GM23338 (cell line): Measurements from ENCODE around the gene CPAMD8. TPM values are rescaled to one million over a fixed set of nuclear protein-coding genes. Genes with fewer than 3 reads are reported as not detected.

Experiments
- ATAC-seq: fragments of 200-7000 bp; cut with Tn5 transposase; 3 replicates; pipeline ENCODE4 v1.9.1; 2020
- DNase-seq: peaks from one replicate; pipeline ENCODE4 v3.0.0-alpha.2; 2015; ENCODE audit warnings: low spot score
- H2AFZ ChIP-seq: fragments of 200-600 bp; sonication (generic); 2 replicates; pipeline ENCODE4 v1.8.0; 2016; ENCODE audit warnings: antibody characterized with exemption, mild to moderate bottlenecking, moderate library complexity
- H3F3A ChIP-seq: fragments of 200-600 bp; sonication (generic); replicated peaks from 2 replicates; pipeline ENCODE4 v1.8.0; 2017; ENCODE audit warnings: antibody characterized with exemption, mixed run types, low read depth
- H3K27ac ChIP-seq: fragments of 200-600 bp; sonication (generic); 2 replicates; pipeline ENCODE4 v1.6.1; 2016; ENCODE audit warnings: low read depth
- H3K27me3 ChIP-seq: fragments of 200-600 bp; sonication (generic); 2 replicates; pipeline ENCODE4 v1.8.0; 2016; ENCODE audit warnings: mild to moderate bottlenecking, mixed run types, moderate library complexity; ENCODE audit not compliant: insufficient read depth
- H3K36me3 ChIP-seq: fragments of 200-600 bp; sonication (generic); 2 replicates; pipeline ENCODE4 v1.8.0; 2016; ENCODE audit warnings: mild to moderate bottlenecking; ENCODE audit not compliant: insufficient read depth
- H3K4me1 ChIP-seq: fragments of 200-600 bp; sonication (generic); 2 replicates; pipeline ENCODE4 v1.8.0; 2016; ENCODE audit warnings: mild to moderate bottlenecking, moderate library complexity; ENCODE audit not compliant: insufficient read depth
- H3K4me2 ChIP-seq: fragments of 200-600 bp; sonication (generic); 2 replicates; pipeline ENCODE4 v1.7.1; 2017; ENCODE audit warnings: mixed run types
- H3K4me3 ChIP-seq: fragments of 200-600 bp; sonication (generic); 2 replicates; pipeline ENCODE4 v1.6.1; 2016; ENCODE audit warnings: mixed run types
- H3K79me2 ChIP-seq: fragments of 200-600 bp; sonication (generic); replicated peaks from 2 replicates; pipeline ENCODE4 v1.8.0; 2017; ENCODE audit warnings: mild to moderate bottlenecking; ENCODE audit not compliant: insufficient read depth
- H3K9me2 ChIP-seq: fragments of 200-600 bp; sonication (generic); 2 replicates; pipeline ENCODE4 v1.8.0; 2017; ENCODE audit not compliant: insufficient read depth
- H4K20me1 ChIP-seq: fragments of 200-600 bp; sonication (generic); replicated peaks from 2 replicates; pipeline ENCODE4 v1.8.0; 2017; ENCODE audit warnings: mild to moderate bottlenecking; ENCODE audit not compliant: insufficient read depth
- H3K27ac Mint-ChIP-seq: 2 replicates; pipeline ENCODE4 v1.8.0; 2020; ENCODE audit warnings: inconsistent platforms, mild to moderate bottlenecking, moderate library complexity, mixed read lengths
- H3K27me3 Mint-ChIP-seq: 3 replicates; pipeline ENCODE4 v1.8.0; 2022; ENCODE audit warnings: low read depth, mild to moderate bottlenecking, moderate library complexity, mixed read lengths, inconsistent platforms; ENCODE audit not compliant: insufficient read depth, poor library complexity
- H3K36me3 Mint-ChIP-seq: 3 replicates; pipeline ENCODE4 v1.8.0; 2021; ENCODE audit warnings: low read depth, mild to moderate bottlenecking, inconsistent platforms, moderate library complexity, mixed read lengths
- H3K4me1 Mint-ChIP-seq: 3 replicates; pipeline ENCODE4 v1.8.0; 2020; ENCODE audit warnings: mild to moderate bottlenecking, inconsistent platforms, mixed read lengths
- H3K4me3 Mint-ChIP-seq: 3 replicates; pipeline ENCODE4 v1.8.0; 2021; ENCODE audit warnings: moderate library complexity, mild to moderate bottlenecking, inconsistent platforms, mixed read lengths
- H3K9me3 Mint-ChIP-seq: 3 replicates; pipeline ENCODE4 v1.8.0; 2020; ENCODE audit warnings: moderate library complexity, mild to moderate bottlenecking, inconsistent platforms, mixed read lengths
- CREB1 ChIP-seq: fragments of 250-450 bp; sonication (Bioruptor Pico); IDR thresholded peaks from 2 replicates; pipeline ENCODE4 v1.5.0; 2020; ENCODE audit warnings: low read depth, mild to moderate bottlenecking, moderate library complexity
- CTCF ChIP-seq, 2 experiments: fragments of 200-600 bp in 1 of 2; sonication (generic) in 1 of 2; conservative IDR thresholded peaks; 2 replicates each; pipeline versions ENCODE4 v1.5.1 to v1.6.1; 2016 to 2017; ENCODE audit warnings: antibody characterized with exemption in 2 of 2, low read depth in 2 of 2, mild to moderate bottlenecking in 2 of 2, moderate library complexity in 1 of 2
- ETS1 ChIP-seq: IDR thresholded peaks from 2 replicates; pipeline ENCODE4 v1.6.1; 2016; ENCODE audit warnings: antibody characterized with exemption
- EZH2 ChIP-seq: fragments of 200-600 bp; sonication (generic); IDR thresholded peaks from one replicate; pipeline ENCODE4 v1.8.0; 2017; ENCODE audit warnings: antibody characterized with exemption, mild to moderate bottlenecking, low read depth; ENCODE audit not compliant: unreplicated experiment
- EZH2phosphoT487 ChIP-seq: fragments of 200-600 bp; sonication (generic); IDR thresholded peaks from one replicate; pipeline ENCODE4 v1.8.1; 2018; ENCODE audit warnings: antibody characterized with exemption; ENCODE audit not compliant: unreplicated experiment
- POLR2AphosphoS5 ChIP-seq: IDR thresholded peaks from 2 replicates; pipeline ENCODE4 v1.6.1; 2016; ENCODE audit warnings: antibody characterized with exemption, low read depth
- ZNF114 ChIP-seq: fragments of 250-450 bp; sonication (Bioruptor Pico); IDR thresholded peaks from 2 replicates; pipeline ENCODE4 v1.5.0; 2020; ENCODE audit warnings: mild to moderate bottlenecking, moderate library complexity
- ZNF331 ChIP-seq: fragments of 250-450 bp; sonication (Bioruptor Pico); IDR thresholded peaks from 2 replicates; pipeline ENCODE4 v1.5.0; 2020; ENCODE audit warnings: low read depth, mild to moderate bottlenecking, moderate library complexity
- ZNF462 ChIP-seq: fragments of 250-450 bp; sonication (Bioruptor Pico); IDR thresholded peaks from 2 replicates; pipeline ENCODE4 v1.5.0; 2020; ENCODE audit warnings: mild to moderate bottlenecking, moderate library complexity
- polyA plus RNA-seq: library from polyadenylated mRNA; unstranded; fragments of >200 nt; fragmentation: Nextera tagmentation; extraction: Ambion mirVana; gene quantifications from 2 replicates; pipeline ENCODE4 v1.2.1, GENCODE V29; 2016
- total RNA-seq: library from RNA; depleted of rRNA; stranded (reverse); fragments of >200 nt; shearing (Covaris generic); gene quantifications from 2 replicates; pipeline ENCODE4 v1.2.3, GENCODE V29; 2014

Gene CPAMD8
- total and polyA plus RNA-seq, 2 experiments from 2014 or later: 4.4 to 11.8 TPM

- no peak for TF ChIP-seq ZNF462 (CRISPR knock-in tag)
- TF ChIP-seq CREB1: no peak
- no peak for TF ChIP-seq ZNF331 (CRISPR knock-in tag)
- TF ChIP-seq POLR2AphosphoS5: no peak
- no peak for TF ChIP-seq EZH2
- no peak for TF ChIP-seq ZNF114
These were observed 15.1 kb downstream of the CPAMD8 start (continued) for GRCh38 chr19:17011485-17011884.

- no peak overlapping the region for H3K27ac Mint-ChIP-seq
- ATAC-seq (no peak), DNase-seq (no peak)
- Histone ChIP-seq H4K20me1 (no peaks in the 10 kb centered on the region), H3K9me2 (no peaks in the 10 kb centered on the region), H3K4me2 (no peak overlapping the region), H3K4me3 (no peak overlapping the region), H3K79me2 (no peaks in the 10 kb centered on the region), H2AFZ (no peak overlapping the region), H3K27ac (no peak overlapping the region), H3K27me3 (no peaks in the 10 kb centered on the region), H3K4me1 (no peaks in the 10 kb centered on the region; the same call in 1 of the 2 replicates), H3K36me3 (no peaks in the 10 kb centered on the region), H3F3A (no peaks in the 10 kb centered on the region)
- H3K36me3 Mint-ChIP-seq: peaks cover 14% of the 10 kb centered on the region
- H3K9me3 Mint-ChIP-seq: no peaks in the 10 kb centered on the region
- peaks cover 13% of the 10 kb centered on the region for H3K27me3 Mint-ChIP-seq
- no peak overlapping the region for H3K4me3 Mint-ChIP-seq
- H3K4me1 Mint-ChIP-seq: peaks cover 1% of the 10 kb centered on the region; the same call in 1 of the 3 replicates
- TF ChIP-seq POLR2AphosphoS5: no peak
- TF ChIP-seq ETS1: no peak
- TF ChIP-seq CTCF (conservative IDR thresholded peaks at IDR 0.05; ENCODE audit: low read depth in 2 of 2): no peak
- no peak for TF ChIP-seq EZH2phosphoT487
These were observed 20.0 kb downstream of the CPAMD8 start for GRCh38 chr19:17006579-17006978.
